ENCODE measurements around the gene RCAN1.

- TF ChIP-seq CTCF (IDR thresholded peaks at IDR 0.05) = no peak
- TF ChIP-seq, protein P1, sequence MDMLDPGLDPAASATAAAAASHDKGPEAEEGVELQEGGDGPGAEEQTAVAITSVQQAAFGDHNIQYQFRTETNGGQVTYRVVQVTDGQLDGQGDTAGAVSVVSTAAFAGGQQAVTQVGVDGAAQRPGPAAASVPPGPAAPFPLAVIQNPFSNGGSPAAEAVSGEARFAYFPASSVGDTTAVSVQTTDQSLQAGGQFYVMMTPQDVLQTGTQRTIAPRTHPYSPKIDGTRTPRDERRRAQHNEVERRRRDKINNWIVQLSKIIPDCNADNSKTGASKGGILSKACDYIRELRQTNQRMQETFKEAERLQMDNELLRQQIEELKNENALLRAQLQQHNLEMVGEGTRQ (IDR thresholded peaks at IDR 0.05) = no peak
- no peak for TF ChIP-seq CHD4 (IDR thresholded peaks at IDR 0.05; ENCODE audit: borderline replicate concordance)
- no peak for TF ChIP-seq MAX (IDR thresholded peaks at IDR 0.05)
- TF ChIP-seq ESRRA (IDR thresholded peaks at IDR 0.05; ENCODE audit: borderline replicate concordance, low read length) = no peak
- TF ChIP-seq CBX8 (IDR thresholded peaks at IDR 0.05) = no peak
Observed at GRCh38 chr21:34615487-34615814, 538 bp upstream of the RCAN1 start.
